GM23338 (cell line): ENCODE data around the gene SLC8A1. TPM values are rescaled to one million over a fixed set of nuclear protein-coding genes. Genes with fewer than 3 reads are reported as not detected.

Experiments
- ATAC-seq: fragments of 200-7000 bp; cut with Tn5 transposase; 3 replicates; pipeline ENCODE4 v1.9.1; 2020
- DNase-seq: peaks from one replicate; pipeline ENCODE4 v3.0.0-alpha.2; 2015; ENCODE audit warnings: low spot score
- H2AFZ ChIP-seq: fragments of 200-600 bp; sonication (generic); 2 replicates; pipeline ENCODE4 v1.8.0; 2016; ENCODE audit warnings: antibody characterized with exemption, mild to moderate bottlenecking, moderate library complexity
- H3F3A ChIP-seq: fragments of 200-600 bp; sonication (generic); replicated peaks from 2 replicates; pipeline ENCODE4 v1.8.0; 2017; ENCODE audit warnings: antibody characterized with exemption, mixed run types, low read depth
- H3K27ac ChIP-seq: fragments of 200-600 bp; sonication (generic); 2 replicates; pipeline ENCODE4 v1.6.1; 2016; ENCODE audit warnings: low read depth
- H3K27me3 ChIP-seq: fragments of 200-600 bp; sonication (generic); 2 replicates; pipeline ENCODE4 v1.8.0; 2016; ENCODE audit warnings: mild to moderate bottlenecking, mixed run types, moderate library complexity; ENCODE audit not compliant: insufficient read depth
- H3K36me3 ChIP-seq: fragments of 200-600 bp; sonication (generic); 2 replicates; pipeline ENCODE4 v1.8.0; 2016; ENCODE audit warnings: mild to moderate bottlenecking; ENCODE audit not compliant: insufficient read depth
- H3K4me1 ChIP-seq: fragments of 200-600 bp; sonication (generic); 2 replicates; pipeline ENCODE4 v1.8.0; 2016; ENCODE audit warnings: mild to moderate bottlenecking, moderate library complexity; ENCODE audit not compliant: insufficient read depth
- H3K4me2 ChIP-seq: fragments of 200-600 bp; sonication (generic); 2 replicates; pipeline ENCODE4 v1.7.1; 2017; ENCODE audit warnings: mixed run types
- H3K4me3 ChIP-seq: fragments of 200-600 bp; sonication (generic); 2 replicates; pipeline ENCODE4 v1.6.1; 2016; ENCODE audit warnings: mixed run types
- H3K79me2 ChIP-seq: fragments of 200-600 bp; sonication (generic); replicated peaks from 2 replicates; pipeline ENCODE4 v1.8.0; 2017; ENCODE audit warnings: mild to moderate bottlenecking; ENCODE audit not compliant: insufficient read depth
- H3K9me2 ChIP-seq: fragments of 200-600 bp; sonication (generic); 2 replicates; pipeline ENCODE4 v1.8.0; 2017; ENCODE audit not compliant: insufficient read depth
- H4K20me1 ChIP-seq: fragments of 200-600 bp; sonication (generic); replicated peaks from 2 replicates; pipeline ENCODE4 v1.8.0; 2017; ENCODE audit warnings: mild to moderate bottlenecking; ENCODE audit not compliant: insufficient read depth
- H3K27ac Mint-ChIP-seq: 2 replicates; pipeline ENCODE4 v1.8.0; 2020; ENCODE audit warnings: inconsistent platforms, mild to moderate bottlenecking, moderate library complexity, mixed read lengths
- H3K27me3 Mint-ChIP-seq: 3 replicates; pipeline ENCODE4 v1.8.0; 2022; ENCODE audit warnings: low read depth, mild to moderate bottlenecking, moderate library complexity, mixed read lengths, inconsistent platforms; ENCODE audit not compliant: insufficient read depth, poor library complexity
- H3K36me3 Mint-ChIP-seq: 3 replicates; pipeline ENCODE4 v1.8.0; 2021; ENCODE audit warnings: low read depth, mild to moderate bottlenecking, inconsistent platforms, moderate library complexity, mixed read lengths
- H3K4me1 Mint-ChIP-seq: 3 replicates; pipeline ENCODE4 v1.8.0; 2020; ENCODE audit warnings: mild to moderate bottlenecking, inconsistent platforms, mixed read lengths
- H3K4me3 Mint-ChIP-seq: 3 replicates; pipeline ENCODE4 v1.8.0; 2021; ENCODE audit warnings: moderate library complexity, mild to moderate bottlenecking, inconsistent platforms, mixed read lengths
- H3K9me3 Mint-ChIP-seq: 3 replicates; pipeline ENCODE4 v1.8.0; 2020; ENCODE audit warnings: moderate library complexity, mild to moderate bottlenecking, inconsistent platforms, mixed read lengths
- CREB1 ChIP-seq: fragments of 250-450 bp; sonication (Bioruptor Pico); IDR thresholded peaks from 2 replicates; pipeline ENCODE4 v1.5.0; 2020; ENCODE audit warnings: low read depth, mild to moderate bottlenecking, moderate library complexity
- CTCF ChIP-seq, 2 experiments: fragments of 200-600 bp in 1 of 2; sonication (generic) in 1 of 2; conservative IDR thresholded peaks; 2 replicates each; pipeline versions ENCODE4 v1.5.1 to v1.6.1; 2016 to 2017; ENCODE audit warnings: antibody characterized with exemption in 2 of 2, low read depth in 2 of 2, mild to moderate bottlenecking in 2 of 2, moderate library complexity in 1 of 2
- ETS1 ChIP-seq: IDR thresholded peaks from 2 replicates; pipeline ENCODE4 v1.6.1; 2016; ENCODE audit warnings: antibody characterized with exemption
- EZH2 ChIP-seq: fragments of 200-600 bp; sonication (generic); IDR thresholded peaks from one replicate; pipeline ENCODE4 v1.8.0; 2017; ENCODE audit warnings: antibody characterized with exemption, mild to moderate bottlenecking, low read depth; ENCODE audit not compliant: unreplicated experiment
- EZH2phosphoT487 ChIP-seq: fragments of 200-600 bp; sonication (generic); IDR thresholded peaks from one replicate; pipeline ENCODE4 v1.8.1; 2018; ENCODE audit warnings: antibody characterized with exemption; ENCODE audit not compliant: unreplicated experiment
- REST ChIP-seq: IDR thresholded peaks from one replicate; pipeline ENCODE4 v1.6.1; 2018; ENCODE audit warnings: antibody characterized with exemption; ENCODE audit not compliant: unreplicated experiment
- STAT1 ChIP-seq: IDR thresholded peaks from one replicate; pipeline ENCODE4 v1.6.1; 2016; ENCODE audit warnings: antibody characterized with exemption; ENCODE audit not compliant: unreplicated experiment
- ZNF114 ChIP-seq: fragments of 250-450 bp; sonication (Bioruptor Pico); IDR thresholded peaks from 2 replicates; pipeline ENCODE4 v1.5.0; 2020; ENCODE audit warnings: mild to moderate bottlenecking, moderate library complexity
- ZNF462 ChIP-seq: fragments of 250-450 bp; sonication (Bioruptor Pico); IDR thresholded peaks from 2 replicates; pipeline ENCODE4 v1.5.0; 2020; ENCODE audit warnings: mild to moderate bottlenecking, moderate library complexity
- polyA plus RNA-seq: library from polyadenylated mRNA; unstranded; fragments of >200 nt; fragmentation: Nextera tagmentation; extraction: Ambion mirVana; gene quantifications from 2 replicates; pipeline ENCODE4 v1.2.1, GENCODE V29; 2016
- total RNA-seq: library from RNA; depleted of rRNA; stranded (reverse); fragments of >200 nt; shearing (Covaris generic); gene quantifications from 2 replicates; pipeline ENCODE4 v1.2.3, GENCODE V29; 2014

The SLC8A1 gene
- total and polyA plus RNA-seq, 2 experiments from 2014 or later = 2.5 to 3.3 TPM

- Mint-ChIP-seq H3K27ac (no peak overlapping the region), H3K4me3 (no peak overlapping the region), H3K36me3 (no peaks in the 10 kb centered on the region; the same call in 2 of the 3 replicates), H3K27me3 (peaks cover 2% of the 10 kb centered on the region), H3K9me3 (no peaks in the 10 kb centered on the region), H3K4me1 (peaks cover 62% of the 10 kb centered on the region)
- Histone ChIP-seq H3K36me3 (no peaks in the 10 kb centered on the region), H3F3A (no peaks in the 10 kb centered on the region), H3K27ac (no peak overlapping the region), H4K20me1 (no peaks in the 10 kb centered on the region), H3K27me3 (no peaks in the 10 kb centered on the region), H3K9me2 (0 out of 2 replicates have a peak, but pooled peaks cover 5% of the 10 kb centered on the region), H2AFZ (no peak overlapping the region), H3K4me3 (no peak overlapping the region), H3K4me2 (no peak overlapping the region), H3K4me1 (peaks cover 30% of the 10 kb centered on the region), H3K79me2 (no peaks in the 10 kb centered on the region)
- no peak for TF ChIP-seq STAT1
- 0 out of 2 replicates have a peak, but pooled peaks have one; percentile 13 for TF ChIP-seq ZNF462 (CRISPR knock-in tag)
- ATAC-seq (peak; percentile 24; the same call in 2 of the 3 replicates), DNase-seq (no peak)
Measured at GRCh38 chr2:40147360-40147759, 304.5 kb downstream of the SLC8A1 start.

- no peak overlapping the region; the same call in 2 of the 3 replicates for H3K4me3 Mint-ChIP-seq
- TF ChIP-seq EZH2phosphoT487 = no peak
- TF ChIP-seq ETS1 = peak; percentile 64
- no peak for TF ChIP-seq ZNF114
- TF ChIP-seq CTCF (conservative IDR thresholded peaks at IDR 0.05; ENCODE audit: low read depth in 2 of 2) = no peak
- no peak for TF ChIP-seq EZH2
- TF ChIP-seq REST = no peak
- no peak for TF ChIP-seq CREB1 (CRISPR knock-in tag)
Measured at GRCh38 chr2:40144022-40144421, 307.9 kb downstream of the SLC8A1 start.

More at GRCh38 chr2:40144022-40144421, 307.9 kb downstream of the SLC8A1 start:
- DNase-seq (peak; percentile 76), ATAC-seq (peak; percentile 84)
- Histone ChIP-seq H2AFZ (no peak overlapping the region), H3K4me1 (peaks cover 35% of the 10 kb centered on the region), H3K4me3 (peak overlapping the region; percentile 7; the same call in 1 of the 2 replicates), H3K27ac (peak overlapping the region; percentile 42), H3K9me2 (peaks cover 11% of the 10 kb centered on the region), H3K79me2 (no peaks in the 10 kb centered on the region), H3K27me3 (no peaks in the 10 kb centered on the region), H3K36me3 (no peaks in the 10 kb centered on the region), H4K20me1 (no peaks in the 10 kb centered on the region), H3F3A (no peaks in the 10 kb centered on the region), H3K4me2 (peak overlapping the region; percentile 28; the same call in 1 of the 2 replicates)
- Mint-ChIP-seq H3K36me3 (peaks cover 5% of the 10 kb centered on the region), H3K4me1 (peaks cover 63% of the 10 kb centered on the region), H3K27ac (peak overlapping the region; percentile 81), H3K27me3 (peaks cover 3% of the 10 kb centered on the region), H3K9me3 (0 out of 3 replicates have a peak, but pooled peaks cover 2% of the 10 kb centered on the region)
